GM12878 (cell line): ENCODE results near the gene ITFG1.

ENCODE experiments used
- CBX3 ChIP-seq: fragments of 200-600 bp; sonication (generic); IDR thresholded peaks from 2 replicates; pipeline ENCODE4 v1.6.1; 2016; ENCODE audit warnings: low read depth, borderline replicate concordance
- CHD1 ChIP-seq: IDR thresholded peaks from 2 replicates; pipeline ENCODE4 v1.6.1; 2012; ENCODE audit warnings: low read depth, low read length, improper control_type of control experiment
- CTCF ChIP-seq, 3 experiments: IDR thresholded peaks in 2 of 3; conservative IDR thresholded peaks in 1 of 3; 2 replicates each; pipeline ENCODE4 v1.5.1; 2011; ENCODE audit warnings: low read depth in 3 of 3, low read length in 3 of 3, mild to moderate bottlenecking in 3 of 3, control low read depth in 2 of 3, moderate library complexity in 2 of 3, inconsistent platforms in 1 of 3, mixed read lengths in 1 of 3; ENCODE audit not compliant: control insufficient read depth in 2 of 3, insufficient read depth in 1 of 3; ENCODE audit errors: extremely low read depth in 1 of 3
- EZH2 ChIP-seq: IDR thresholded peaks from 2 replicates; pipeline ENCODE4 v1.6.1; 2012; ENCODE audit warnings: low read depth, mild to moderate bottlenecking, control low read depth, inconsistent platforms, low read length, borderline replicate concordance; ENCODE audit not compliant: control insufficient read depth
- FOS ChIP-seq: IDR thresholded peaks from 3 replicates; pipeline ENCODE4 v1.6.1; 2011; ENCODE audit warnings: borderline replicate concordance; ENCODE audit not compliant: insufficient read length; ENCODE audit errors: extremely low read depth
- MXI1 ChIP-seq: fragments of 150-350 bp; IDR thresholded peaks from 2 replicates; pipeline ENCODE4 v1.6.1; 2011; ENCODE audit warnings: low read depth, mild to moderate bottlenecking, inconsistent platforms, low read length, improper control_type of control experiment
- USF1 ChIP-seq: IDR thresholded peaks from 2 replicates; pipeline ENCODE4 v1.6.1; 2011; ENCODE audit warnings: borderline replicate concordance, low read depth, mild to moderate bottlenecking, moderate library complexity, mixed read lengths, low read length; ENCODE audit not compliant: insufficient read depth; ENCODE audit errors: extremely low read length

GRCh38 chr16:47363761-47364160 lies 97.1 kb downstream of the ITFG1 start:
- no peak for TF ChIP-seq USF1
- TF ChIP-seq CTCF (IDR thresholded peaks at IDR 0.05 in 2 of 3, conservative IDR thresholded peaks at IDR 0.05 in 1 of 3; ENCODE audit: control insufficient read depth in 2 of 3, extremely low read depth in 1 of 3, insufficient read depth in 1 of 3, low read depth in 3 of 3, low read length in 3 of 3): no peak
- TF ChIP-seq CHD1: no peak
- TF ChIP-seq EZH2: no peak
- TF ChIP-seq MXI1: no peak
- TF ChIP-seq FOS: no peak
- TF ChIP-seq CBX3: no peak
